ENCODE measurements around the gene CHN1.

CHN1 gene

DNA sequence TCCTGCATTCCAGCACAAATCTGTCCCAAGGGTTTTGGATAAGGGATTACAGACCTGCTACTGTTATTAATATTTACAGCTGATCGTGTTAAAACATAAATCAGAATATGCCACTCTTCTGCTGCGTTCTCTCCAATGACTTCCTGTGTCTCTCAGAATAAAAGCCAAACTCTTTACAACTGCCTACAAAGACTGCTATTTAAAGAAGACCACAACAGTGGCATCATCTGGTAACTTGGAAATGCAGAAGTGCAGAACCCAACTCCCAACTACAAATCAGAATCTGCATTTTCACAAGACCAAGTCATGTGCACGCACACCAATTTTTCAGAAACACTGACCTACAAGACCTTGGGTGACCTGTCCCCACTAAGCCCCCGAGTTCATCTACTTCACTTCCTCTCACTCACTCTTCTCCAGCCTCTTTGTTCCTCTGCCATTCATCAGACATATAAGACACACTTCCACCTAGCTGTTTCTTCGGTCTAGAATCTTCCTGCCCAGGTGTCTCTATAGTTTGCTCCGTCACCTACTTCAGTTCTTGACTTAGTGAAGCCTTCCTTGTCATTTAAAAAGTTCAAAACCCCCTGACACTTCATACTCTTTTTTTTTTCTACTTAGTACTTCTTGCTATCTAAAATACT is 36.0 kb downstream of the CHN1 start:
- H3K9me3 ChIP-seq (ENCODE audit: control insufficient read depth, low read depth, low read length) = no peaks in the 10 kb centered on the region
- H3K9ac ChIP-seq (ENCODE audit: low read length) = no peak overlapping the region
- no peak overlapping the region for H3K4me3 ChIP-seq (ENCODE audit: low read length)
- peaks cover 41% of the 10 kb centered on the region for H3K4me1 ChIP-seq (ENCODE audit: control insufficient read depth, low read depth, low read length)
- no peaks in the 10 kb centered on the region for H3K36me3 ChIP-seq (ENCODE audit: control insufficient read depth, low read depth, low read length)
- no peak overlapping the region for H3K27ac ChIP-seq (ENCODE audit: low read length)
- no peaks in the 10 kb centered on the region for H3K27me3 ChIP-seq (ENCODE audit: control insufficient read depth, insufficient read depth, low read length)

DNA sequence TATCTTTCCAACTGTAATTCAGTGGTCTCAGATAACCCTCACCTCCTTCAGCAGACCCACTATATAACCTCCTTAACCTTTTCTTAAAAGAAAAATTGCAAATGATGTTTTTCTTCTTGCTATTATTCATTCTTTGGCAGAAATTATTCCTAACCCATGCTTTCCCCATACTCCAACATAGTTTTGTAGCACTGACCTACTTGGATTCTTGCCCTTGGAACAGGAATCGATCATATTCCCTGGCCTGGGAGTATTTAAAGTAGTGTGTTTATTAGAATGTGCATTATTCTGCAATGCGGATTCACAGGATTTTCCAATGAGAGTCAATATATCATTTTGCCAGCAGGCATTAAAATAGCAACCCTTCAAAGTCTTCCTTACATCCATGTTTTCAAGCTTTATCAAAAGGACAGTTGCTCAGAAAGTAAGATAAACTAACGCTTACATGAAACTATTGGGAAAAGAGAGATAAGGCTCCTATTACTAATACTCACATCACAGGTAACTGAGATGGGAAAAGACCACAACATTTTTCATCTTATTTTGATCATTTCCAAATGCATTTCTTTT is 37.4 kb downstream of the CHN1 start:
- Histone ChIP-seq H3K36me3 (ENCODE audit: control insufficient read depth, low read depth, low read length) (no peaks in the 10 kb centered on the region), H3K27me3 (ENCODE audit: control insufficient read depth, insufficient read depth, low read length) (no peaks in the 10 kb centered on the region), H3K9ac (ENCODE audit: low read length) (no peak overlapping the region), H3K4me3 (ENCODE audit: low read length) (no peak overlapping the region), H3K9me3 (ENCODE audit: control insufficient read depth, low read depth, low read length) (no peaks in the 10 kb centered on the region), H3K4me1 (ENCODE audit: control insufficient read depth, low read depth, low read length) (peaks cover 54% of the 10 kb centered on the region), H3K27ac (ENCODE audit: low read length) (no peak overlapping the region)

DNA sequence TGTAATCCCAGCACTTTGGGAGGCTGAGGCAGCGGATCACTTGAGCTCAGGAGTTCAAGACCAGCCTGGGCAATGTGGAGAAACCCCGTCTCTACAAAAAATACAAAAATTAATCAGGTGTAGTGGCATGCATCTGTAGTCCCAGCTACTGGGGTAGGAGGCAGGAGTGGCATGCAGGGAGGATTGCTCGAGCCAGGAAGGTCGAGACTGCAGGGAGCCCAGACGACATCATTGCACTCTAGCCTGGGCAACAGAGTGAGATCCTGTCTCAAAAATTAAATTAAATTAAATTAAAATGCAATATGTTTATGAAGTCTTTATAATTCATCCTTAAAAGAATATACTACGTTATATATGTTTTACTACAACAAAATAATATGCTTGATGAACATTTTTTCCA is 38.1 kb downstream of the CHN1 start:
- no peaks in the 10 kb centered on the region for H3K36me3 ChIP-seq (ENCODE audit: control insufficient read depth, low read depth, low read length)
- no peak overlapping the region for H3K27ac ChIP-seq (ENCODE audit: low read length)
- peaks cover 54% of the 10 kb centered on the region for H3K4me1 ChIP-seq (ENCODE audit: control insufficient read depth, low read depth, low read length)
- no peaks in the 10 kb centered on the region for H3K9me3 ChIP-seq (ENCODE audit: control insufficient read depth, low read depth, low read length)
- H3K9ac ChIP-seq (ENCODE audit: low read length) = no peak overlapping the region
- H3K27me3 ChIP-seq (ENCODE audit: control insufficient read depth, insufficient read depth, low read length) = no peaks in the 10 kb centered on the region
- H3K4me3 ChIP-seq (ENCODE audit: low read length) = no peak overlapping the region

DNA sequence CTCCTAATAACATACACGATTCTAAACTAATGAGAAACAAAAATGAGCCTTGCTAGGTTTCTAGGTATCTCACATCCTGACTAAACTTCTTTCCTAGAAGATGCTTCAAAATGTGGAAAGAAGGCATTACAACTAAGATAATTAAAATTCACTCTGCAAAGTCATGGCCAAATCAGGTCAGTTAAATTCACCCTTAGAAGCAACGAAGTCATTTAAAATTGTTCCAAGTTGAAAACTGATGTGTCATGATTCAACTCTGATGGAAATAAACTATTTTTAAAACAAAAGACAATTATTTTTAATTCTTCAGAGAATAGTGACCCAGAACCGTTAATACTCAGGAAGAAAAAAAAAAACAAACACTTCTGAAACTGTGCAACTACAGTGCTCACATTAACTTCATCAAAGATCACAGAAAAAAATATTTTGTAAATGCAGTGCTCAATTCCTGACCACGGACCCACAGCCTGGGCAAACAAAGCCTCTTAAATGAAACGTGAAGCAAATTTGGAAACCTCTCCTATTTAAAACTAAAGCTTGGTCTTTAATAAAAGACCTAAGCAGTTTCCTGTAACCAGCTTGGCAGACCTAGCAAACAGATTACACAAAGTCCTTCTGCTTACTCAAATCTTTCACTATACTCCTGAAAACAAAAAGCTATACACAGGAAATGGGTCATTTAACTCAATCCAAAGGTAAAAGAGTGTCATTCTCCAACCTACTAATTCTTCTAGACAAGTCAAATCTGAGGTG is 39.0 kb downstream of the CHN1 start:
- Histone ChIP-seq H3K9ac (ENCODE audit: low read length) (peak overlapping the region; percentile 58), H3K9me3 (ENCODE audit: control insufficient read depth, low read depth, low read length) (no peaks in the 10 kb centered on the region), H3K4me3 (ENCODE audit: low read length) (no peak overlapping the region), H3K4me1 (ENCODE audit: control insufficient read depth, low read depth, low read length) (peaks cover 54% of the 10 kb centered on the region), H3K27ac (ENCODE audit: low read length) (peak overlapping the region; percentile 92), H3K36me3 (ENCODE audit: control insufficient read depth, low read depth, low read length) (no peaks in the 10 kb centered on the region), H3K27me3 (ENCODE audit: control insufficient read depth, insufficient read depth, low read length) (no peaks in the 10 kb centered on the region)

DNA sequence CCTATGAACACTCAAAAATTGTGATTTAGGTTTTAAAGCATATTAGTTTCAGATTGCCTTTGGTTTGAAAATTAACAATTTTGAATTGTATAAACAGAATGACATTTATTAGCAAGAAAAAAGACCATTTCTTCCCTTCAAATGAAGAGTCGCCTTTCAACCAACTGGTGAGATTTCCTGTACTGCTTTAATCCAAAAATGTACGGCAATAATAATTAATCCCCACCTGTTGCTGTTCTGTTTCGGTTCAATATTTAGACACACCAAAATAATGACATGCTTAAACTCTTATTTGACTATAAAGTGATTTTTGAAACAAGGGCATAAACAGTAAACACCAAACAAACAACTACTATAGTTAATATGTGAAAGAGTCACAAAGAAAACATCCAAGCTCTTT is 39.6 kb downstream of the CHN1 start:
- Histone ChIP-seq H3K27me3 (ENCODE audit: control insufficient read depth, insufficient read depth, low read length) (no peaks in the 10 kb centered on the region), H3K4me1 (ENCODE audit: control insufficient read depth, low read depth, low read length) (peaks cover 54% of the 10 kb centered on the region), H3K9me3 (ENCODE audit: control insufficient read depth, low read depth, low read length) (no peaks in the 10 kb centered on the region), H3K9ac (ENCODE audit: low read length) (peak overlapping the region; percentile 58), H3K36me3 (ENCODE audit: control insufficient read depth, low read depth, low read length) (no peaks in the 10 kb centered on the region), H3K27ac (ENCODE audit: low read length) (peak overlapping the region; percentile 92), H3K4me3 (ENCODE audit: low read length) (no peak overlapping the region)

- Histone ChIP-seq H3K9ac (ENCODE audit: low read length) (peak overlapping the region; percentile 5), H3K9me3 (ENCODE audit: control insufficient read depth, low read depth, low read length) (no peaks in the 10 kb centered on the region), H3K4me3 (ENCODE audit: low read length) (peak overlapping the region; percentile 36), H3K27ac (ENCODE audit: low read length) (peak overlapping the region; percentile 78), H3K27me3 (ENCODE audit: control insufficient read depth, insufficient read depth, low read length) (no peaks in the 10 kb centered on the region), H3K4me1 (ENCODE audit: control insufficient read depth, low read depth, low read length) (peaks cover 51% of the 10 kb centered on the region), H3K36me3 (ENCODE audit: control insufficient read depth, low read depth, low read length) (no peaks in the 10 kb centered on the region)
Observed at GRCh38 chr2:174964404-174964803, 40.8 kb downstream of the CHN1 start.

DNA sequence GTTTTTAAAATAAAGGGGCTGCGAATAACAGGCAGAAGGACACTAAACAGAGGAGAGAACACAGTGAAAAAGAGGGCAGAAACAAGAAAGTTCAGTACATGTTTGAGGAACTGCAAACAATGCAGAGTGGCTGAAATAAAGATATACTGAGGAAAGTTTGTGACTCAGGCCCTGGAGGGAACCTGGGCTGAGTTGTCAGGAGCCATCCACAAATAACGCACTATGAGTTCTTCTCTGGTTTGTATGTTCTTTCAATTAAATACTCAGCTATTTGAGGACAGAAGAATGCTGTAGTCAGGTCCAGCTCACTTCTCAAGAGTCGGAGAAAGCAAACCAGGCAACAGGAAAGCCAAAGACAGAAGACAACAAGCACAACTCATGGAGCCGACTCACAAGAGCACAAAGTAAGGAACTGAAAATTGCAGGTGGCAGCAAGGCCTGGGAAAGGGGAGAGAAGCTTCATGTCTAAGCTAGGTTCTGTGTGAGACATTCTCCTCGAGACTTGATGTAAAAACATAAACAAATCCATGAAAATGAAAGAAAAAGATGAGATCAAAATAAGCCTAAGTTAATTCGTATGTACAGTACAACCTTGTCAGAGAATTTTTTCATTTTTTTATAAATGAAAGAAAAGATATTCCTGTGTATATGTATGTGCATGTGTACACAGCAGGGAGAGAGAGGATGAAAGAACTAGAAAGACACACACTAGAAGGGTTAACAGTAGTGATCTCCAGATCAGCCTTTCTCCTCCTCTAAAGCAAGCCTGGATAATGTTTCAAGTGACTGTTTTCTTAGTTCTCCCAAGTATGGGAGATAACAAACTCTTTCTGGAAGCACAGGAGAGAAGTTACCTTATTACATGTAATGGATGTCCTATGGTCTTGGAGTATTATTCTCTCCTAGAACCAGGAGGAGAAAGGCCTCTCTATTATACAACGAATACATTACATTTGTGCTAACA is 41.5 kb downstream of the CHN1 start:
- peak overlapping the region; percentile 36 for H3K4me3 ChIP-seq (ENCODE audit: low read length)
- H3K9ac ChIP-seq (ENCODE audit: low read length) = peak overlapping the region; percentile 5
- no peaks in the 10 kb centered on the region for H3K27me3 ChIP-seq (ENCODE audit: control insufficient read depth, insufficient read depth, low read length)
- peaks cover 55% of the 10 kb centered on the region for H3K4me1 ChIP-seq (ENCODE audit: control insufficient read depth, low read depth, low read length)
- H3K27ac ChIP-seq (ENCODE audit: low read length) = peak overlapping the region; percentile 78
- H3K9me3 ChIP-seq (ENCODE audit: control insufficient read depth, low read depth, low read length) = no peaks in the 10 kb centered on the region
- no peaks in the 10 kb centered on the region for H3K36me3 ChIP-seq (ENCODE audit: control insufficient read depth, low read depth, low read length)

- no peak overlapping the region for H3K9ac ChIP-seq (ENCODE audit: low read length)
- H3K4me3 ChIP-seq (ENCODE audit: low read length) = no peak overlapping the region
- no peaks in the 10 kb centered on the region for H3K9me3 ChIP-seq (ENCODE audit: control insufficient read depth, low read depth, low read length)
- peaks cover 38% of the 10 kb centered on the region for H3K4me1 ChIP-seq (ENCODE audit: control insufficient read depth, low read depth, low read length)
- H3K27ac ChIP-seq (ENCODE audit: low read length) = no peak overlapping the region
- H3K27me3 ChIP-seq (ENCODE audit: control insufficient read depth, insufficient read depth, low read length) = no peaks in the 10 kb centered on the region
- H3K36me3 ChIP-seq (ENCODE audit: control insufficient read depth, low read depth, low read length) = no peaks in the 10 kb centered on the region
Observed at GRCh38 chr2:174959787-174960186, 45.4 kb downstream of the CHN1 start.

- H3K4me3 ChIP-seq (ENCODE audit: low read length) = no peak overlapping the region
- H3K36me3 ChIP-seq (ENCODE audit: control insufficient read depth, low read depth, low read length) = no peaks in the 10 kb centered on the region
- no peak overlapping the region for H3K9ac ChIP-seq (ENCODE audit: low read length)
- H3K27me3 ChIP-seq (ENCODE audit: control insufficient read depth, insufficient read depth, low read length) = no peaks in the 10 kb centered on the region
- no peaks in the 10 kb centered on the region for H3K9me3 ChIP-seq (ENCODE audit: control insufficient read depth, low read depth, low read length)
- H3K4me1 ChIP-seq (ENCODE audit: control insufficient read depth, low read depth, low read length) = peaks cover 31% of the 10 kb centered on the region
- no peak overlapping the region for H3K27ac ChIP-seq (ENCODE audit: low read length)
Observed at GRCh38 chr2:174957050-174957449, 48.1 kb downstream of the CHN1 start.

DNA sequence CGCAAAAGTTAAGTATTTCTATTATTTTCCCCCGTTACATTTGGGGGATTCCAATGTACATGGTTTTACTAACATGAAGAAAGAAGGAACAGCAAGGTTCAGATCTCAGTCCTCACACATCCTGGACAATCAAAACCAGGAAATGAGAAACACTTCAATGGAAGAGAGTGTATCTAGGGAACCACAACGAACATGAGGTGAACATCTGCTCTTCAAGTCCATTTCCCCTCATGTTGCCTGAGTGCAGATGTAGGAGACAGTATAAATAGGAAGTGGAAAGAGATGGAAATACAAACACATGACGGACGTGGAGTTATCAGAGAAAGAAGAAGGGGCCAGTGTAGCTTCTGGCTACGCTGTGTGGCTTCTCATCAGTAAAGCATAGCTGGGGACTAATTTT is 52.6 kb downstream of the CHN1 start:
- Histone ChIP-seq H3K27me3 (ENCODE audit: control insufficient read depth, insufficient read depth, low read length) (no peaks in the 10 kb centered on the region), H3K4me1 (ENCODE audit: control insufficient read depth, low read depth, low read length) (peaks cover 21% of the 10 kb centered on the region), H3K9ac (ENCODE audit: low read length) (no peak overlapping the region), H3K36me3 (ENCODE audit: control insufficient read depth, low read depth, low read length) (no peaks in the 10 kb centered on the region), H3K4me3 (ENCODE audit: low read length) (no peak overlapping the region), H3K9me3 (ENCODE audit: control insufficient read depth, low read depth, low read length) (no peaks in the 10 kb centered on the region), H3K27ac (ENCODE audit: low read length) (no peak overlapping the region)

- no peaks in the 10 kb centered on the region for H3K36me3 ChIP-seq (ENCODE audit: control insufficient read depth, low read depth, low read length)
- no peaks in the 10 kb centered on the region for H3K9me3 ChIP-seq (ENCODE audit: control insufficient read depth, low read depth, low read length)
- no peak overlapping the region for H3K27ac ChIP-seq (ENCODE audit: low read length)
- H3K27me3 ChIP-seq (ENCODE audit: control insufficient read depth, insufficient read depth, low read length) = no peaks in the 10 kb centered on the region
- no peak overlapping the region for H3K4me3 ChIP-seq (ENCODE audit: low read length)
- H3K9ac ChIP-seq (ENCODE audit: low read length) = no peak overlapping the region
- peaks cover 18% of the 10 kb centered on the region for H3K4me1 ChIP-seq (ENCODE audit: control insufficient read depth, low read depth, low read length)
Observed at GRCh38 chr2:174951745-174952144, 53.4 kb downstream of the CHN1 start.

All from iPS-18a (cell line).